Gastroesophageal sphincter (tissue), 3 donors: Measurements from ENCODE around the gene SLC4A9.

Experiments used
- POLR2AphosphoS5 ChIP-seq: sonication (generic); formaldehyde crosslinking; IDR thresholded peaks from one replicate; pipeline ENCODE4 v1.6.1; 2017; ENCODE audit warnings: antibody characterized with exemption
- TF ChIP-seq, protein P1 (sequence below), 4 experiments: fragments of 200-600 bp in 2 of 4; fragments of 450-650 bp in 2 of 4; sonication (generic) in 1 of 4; IDR thresholded peaks; one replicate each; pipeline ENCODE4 v1.5.1; 2017 to 2019; ENCODE audit warnings: antibody characterized with exemption in 4 of 4, mild to moderate bottlenecking in 2 of 4, moderate library complexity in 2 of 4

DNA sequence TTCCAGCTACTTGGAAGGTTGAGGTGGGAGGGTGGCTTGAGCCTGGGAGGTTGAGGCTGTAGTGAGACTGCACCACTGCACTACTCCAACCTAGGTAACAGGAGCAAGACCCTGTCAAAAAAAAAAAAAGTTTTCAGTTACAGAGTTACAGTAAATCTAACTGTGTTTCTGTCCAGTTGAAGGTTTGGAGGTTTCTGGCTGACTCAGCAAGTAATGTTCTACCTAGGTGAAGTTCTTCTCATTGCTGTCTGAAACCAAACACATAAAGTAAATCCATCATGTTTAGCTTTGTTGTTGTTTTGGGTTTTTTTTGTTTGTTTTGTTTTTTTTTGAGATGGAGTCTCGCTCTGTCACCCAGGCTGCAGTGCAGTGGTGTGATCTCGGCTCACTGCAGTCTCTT lies 33.7 kb downstream of the SLC4A9 start:
- TF ChIP-seq, protein P1, sequence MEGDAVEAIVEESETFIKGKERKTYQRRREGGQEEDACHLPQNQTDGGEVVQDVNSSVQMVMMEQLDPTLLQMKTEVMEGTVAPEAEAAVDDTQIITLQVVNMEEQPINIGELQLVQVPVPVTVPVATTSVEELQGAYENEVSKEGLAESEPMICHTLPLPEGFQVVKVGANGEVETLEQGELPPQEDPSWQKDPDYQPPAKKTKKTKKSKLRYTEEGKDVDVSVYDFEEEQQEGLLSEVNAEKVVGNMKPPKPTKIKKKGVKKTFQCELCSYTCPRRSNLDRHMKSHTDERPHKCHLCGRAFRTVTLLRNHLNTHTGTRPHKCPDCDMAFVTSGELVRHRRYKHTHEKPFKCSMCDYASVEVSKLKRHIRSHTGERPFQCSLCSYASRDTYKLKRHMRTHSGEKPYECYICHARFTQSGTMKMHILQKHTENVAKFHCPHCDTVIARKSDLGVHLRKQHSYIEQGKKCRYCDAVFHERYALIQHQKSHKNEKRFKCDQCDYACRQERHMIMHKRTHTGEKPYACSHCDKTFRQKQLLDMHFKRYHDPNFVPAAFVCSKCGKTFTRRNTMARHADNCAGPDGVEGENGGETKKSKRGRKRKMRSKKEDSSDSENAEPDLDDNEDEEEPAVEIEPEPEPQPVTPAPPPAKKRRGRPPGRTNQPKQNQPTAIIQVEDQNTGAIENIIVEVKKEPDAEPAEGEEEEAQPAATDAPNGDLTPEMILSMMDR (IDR thresholded peaks at IDR 0.05): no peak
- no peak for TF ChIP-seq POLR2AphosphoS5
